GM21381 (cell line): ENCODE measurements around the gene YIPF2.
A peak's percentile ranks its signal among the peaks of the same experiment; 100 is the strongest.
"Not testable (repeated sequence)": the region's sequence is repeated elsewhere in the genome, so short reads cannot be mapped to it uniquely, and the experiment has no call there.

Experiments used
- ATAC-seq: cut with Tn5 transposase; IDR thresholded peaks from one replicate; pipeline ENCODE4 v1.9.1; 2021; ENCODE audit warnings: mild to moderate bottlenecking, moderate library complexity; ENCODE audit not compliant: unreplicated experiment

Gene YIPF2

DNA sequence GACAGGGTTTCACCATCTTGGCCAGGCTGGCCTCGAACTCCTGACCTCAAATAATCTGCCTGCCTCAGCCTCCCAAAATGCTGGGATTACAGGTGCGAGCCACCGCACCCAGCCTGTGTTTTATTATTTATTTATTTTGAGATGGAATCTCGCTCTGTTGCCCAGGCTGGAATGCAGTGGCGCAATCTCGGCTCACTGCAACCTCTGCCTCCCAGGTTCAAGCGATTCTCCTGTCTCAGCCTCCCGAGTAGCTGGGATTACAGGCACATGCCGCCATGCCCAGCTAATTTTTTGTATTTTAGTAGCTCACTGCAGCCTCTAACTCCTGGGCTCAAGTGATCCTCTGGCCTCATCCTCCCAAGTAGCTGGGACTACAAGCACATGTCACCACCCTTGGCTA is 50.8 kb downstream of the YIPF2 start:
- ATAC-seq = not testable (repeated sequence)

DNA sequence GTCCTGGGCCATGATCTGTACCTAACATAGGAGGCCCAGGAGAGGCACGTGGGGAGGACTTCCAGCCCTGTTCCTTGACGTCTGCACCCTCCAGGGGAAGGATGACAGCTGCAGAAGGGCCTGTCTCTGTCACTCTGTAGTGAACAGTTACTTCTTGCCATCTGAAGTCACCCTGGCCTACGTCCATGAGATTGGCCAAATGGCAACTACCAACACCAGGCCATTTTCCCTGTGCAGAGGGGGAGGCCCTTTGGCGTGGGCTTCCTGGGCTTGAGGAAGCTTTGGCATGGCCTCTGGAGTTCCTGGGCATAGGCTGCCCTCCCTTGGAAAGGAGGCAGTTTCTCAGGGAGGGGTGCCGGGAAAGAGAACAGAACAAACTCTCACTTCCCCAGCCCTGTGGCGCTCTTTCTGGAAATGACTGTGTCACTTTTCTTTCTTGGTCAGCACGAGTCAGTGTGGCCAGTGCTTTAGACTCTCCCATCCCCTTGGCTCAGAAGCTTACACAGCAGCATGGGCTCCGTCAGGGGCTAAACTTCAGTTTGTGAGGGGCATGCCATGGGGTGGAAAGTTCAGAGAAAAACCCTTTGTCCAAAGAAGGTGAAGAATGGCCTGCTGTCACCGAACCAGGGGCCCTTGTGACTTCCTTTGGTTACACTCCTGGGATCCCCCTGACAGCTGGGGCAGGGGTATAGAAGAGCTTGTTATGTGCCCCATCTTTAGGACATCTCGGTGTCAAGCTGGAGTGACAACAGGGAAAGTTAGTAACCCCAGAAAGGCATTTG is 51.8 kb downstream of the YIPF2 start:
- peak; percentile 46 for ATAC-seq

DNA sequence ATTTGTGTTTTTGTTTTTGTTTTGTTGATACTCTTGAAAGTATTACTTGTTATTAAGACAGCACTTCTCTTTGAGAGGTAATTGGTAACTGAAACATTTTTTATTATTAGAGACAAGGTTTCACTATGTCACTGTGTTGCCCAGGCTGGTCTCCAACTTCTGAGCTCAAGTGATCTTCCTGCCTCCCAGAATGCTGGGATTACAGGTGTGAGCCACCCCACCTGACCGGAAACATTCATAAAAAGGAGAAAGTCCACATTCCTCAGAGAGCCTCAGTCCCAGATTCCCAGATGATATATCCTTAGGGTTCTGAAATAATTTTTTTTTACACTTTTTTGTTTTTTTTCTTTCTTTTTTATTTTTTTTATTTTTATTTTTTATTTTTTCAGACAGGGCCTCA is 54.4 kb downstream of the YIPF2 start:
- no peak for ATAC-seq

DNA sequence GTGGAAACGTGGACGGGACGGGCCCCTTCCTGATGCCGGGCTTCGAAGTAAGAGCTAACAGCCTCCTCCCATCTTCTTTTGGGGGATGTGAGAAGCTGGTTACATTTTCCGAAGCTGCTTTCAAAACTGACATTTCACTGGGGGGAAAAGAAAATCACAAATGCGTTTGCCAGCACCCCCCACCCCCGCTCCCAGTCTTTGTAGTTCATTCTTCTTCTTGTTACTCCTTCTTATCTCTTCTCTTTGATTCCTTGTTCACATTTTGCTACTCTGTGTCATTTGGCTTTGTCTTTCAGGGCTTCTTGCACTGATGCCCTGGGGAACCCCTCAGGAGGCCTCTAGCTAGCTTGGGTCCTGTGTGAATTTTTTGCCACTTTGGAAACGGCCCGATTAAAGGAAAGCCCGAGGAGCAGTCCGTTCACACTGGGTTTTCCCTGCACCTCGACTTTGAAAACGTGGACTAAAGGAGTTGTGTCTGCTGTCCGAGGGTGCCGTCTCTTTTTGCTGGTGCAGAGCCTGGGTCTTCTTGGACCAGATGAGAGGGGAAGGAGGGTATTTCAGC is 55.8 kb downstream of the YIPF2 start:
- no peak for ATAC-seq
